Middle frontal gyrus (tissue), 1 donor: ENCODE measurements around the gene MRPL40.

ENCODE experiments used
- DNase-seq: peaks from one replicate; pipeline ENCODE4 v3.0.0-alpha.2; 2015; ENCODE audit warnings: low spot score; ENCODE audit errors: extremely low spot score

MRPL40 gene

DNA sequence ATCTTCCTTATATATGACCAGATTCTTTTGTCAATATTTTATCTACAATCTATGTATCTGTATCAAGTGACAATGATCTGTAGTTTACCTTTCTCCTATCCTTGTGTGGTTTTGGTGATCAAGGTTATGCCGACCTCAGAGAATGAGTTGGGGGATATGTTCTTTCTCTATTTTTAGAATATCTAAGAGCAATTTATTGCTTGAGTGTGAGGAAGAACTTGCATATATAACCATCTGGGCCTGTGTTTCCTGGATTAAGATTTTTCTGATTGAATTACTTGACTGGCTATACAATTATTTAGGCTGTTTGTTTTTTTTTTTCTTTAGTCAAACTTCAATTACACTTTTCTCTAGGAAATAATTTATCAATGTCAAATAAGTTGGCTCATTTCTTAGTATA lies 29.2 kb downstream of the MRPL40 start:
- no peak for DNase-seq

DNA sequence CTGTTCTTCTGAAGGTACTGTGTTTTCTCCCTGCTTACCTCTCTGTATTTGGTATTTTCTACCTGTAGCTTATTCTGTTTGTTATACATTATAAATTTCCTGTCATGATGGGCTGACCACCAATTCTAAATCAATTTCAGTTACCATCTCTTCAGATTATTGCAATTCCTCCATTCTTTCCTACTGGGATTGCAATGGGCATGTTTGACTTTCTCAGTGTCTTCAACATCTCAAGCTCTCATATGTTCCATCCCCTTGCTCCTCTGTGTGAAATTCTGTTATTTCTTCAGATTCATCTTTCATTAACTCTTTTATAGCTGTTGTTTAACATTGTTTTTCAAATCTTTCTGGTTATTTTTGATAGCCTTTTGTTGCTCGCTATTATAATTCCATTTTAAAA lies 30.7 kb downstream of the MRPL40 start:
- DNase-seq: no peak

DNA sequence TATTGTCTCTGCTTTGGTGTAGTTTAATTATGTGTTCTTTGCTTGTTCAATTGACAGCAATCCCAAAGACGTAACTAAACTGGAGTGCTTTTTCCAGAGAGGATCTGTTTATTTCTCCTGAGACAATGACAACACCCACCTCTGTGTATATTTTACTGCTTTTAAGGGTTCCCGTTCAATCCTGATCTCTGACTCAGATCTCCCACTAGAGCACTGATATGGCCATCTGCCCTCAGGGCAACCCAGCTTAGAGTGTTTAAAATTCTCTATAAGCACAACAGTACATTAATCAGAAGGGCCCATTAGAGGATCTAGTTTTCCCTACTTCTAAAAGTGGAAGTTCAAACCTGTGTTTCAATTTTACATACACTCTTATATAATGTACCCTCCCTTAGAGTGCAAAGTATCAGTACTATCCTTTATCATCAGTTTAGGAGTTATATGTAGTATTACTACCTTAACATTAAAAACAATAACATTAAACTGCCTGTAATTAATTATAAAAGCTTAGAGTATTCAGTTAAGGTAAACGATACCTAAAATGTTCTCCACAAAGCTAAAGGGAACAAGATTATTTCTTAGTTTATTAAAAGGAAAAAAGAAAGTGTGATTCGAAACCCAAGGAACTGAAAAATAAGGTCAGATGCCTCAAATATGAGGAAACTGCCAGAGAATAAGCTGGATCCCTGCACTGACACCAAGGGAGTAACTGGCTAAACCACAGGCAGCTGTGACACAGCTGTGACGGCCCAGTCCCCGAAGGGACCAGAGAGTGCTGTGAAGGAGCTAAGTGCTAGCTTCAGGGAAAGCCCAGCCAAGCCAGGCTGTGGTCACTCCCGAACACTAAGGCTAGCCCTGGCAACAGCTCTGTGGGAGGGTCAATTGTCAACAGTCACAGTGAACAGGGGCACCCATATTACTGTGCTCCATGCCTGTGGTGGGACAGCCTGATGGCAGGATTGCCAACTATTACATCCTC lies 31.4 kb downstream of the MRPL40 start:
- no peak for DNase-seq

DNA sequence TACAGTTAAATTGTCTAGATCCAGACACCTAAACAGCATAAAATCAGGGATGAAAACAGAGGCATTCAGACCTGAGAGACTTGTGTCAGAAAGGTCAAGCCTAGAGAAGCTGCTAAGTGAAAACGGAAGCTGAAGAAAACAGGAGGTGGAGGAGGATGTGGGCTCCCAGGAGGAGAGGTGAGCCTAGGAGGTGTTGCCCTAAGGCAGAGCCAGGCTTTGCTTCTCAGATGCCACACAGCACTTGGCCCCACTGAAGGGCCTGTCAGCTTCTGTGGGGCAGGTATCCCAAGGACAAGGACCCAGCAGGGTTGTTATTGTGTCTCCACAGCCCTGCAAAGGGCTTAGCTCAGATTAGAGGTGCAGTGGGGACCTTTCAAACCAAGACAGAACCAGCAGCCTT lies 32.2 kb downstream of the MRPL40 start:
- DNase-seq: no peak

DNA sequence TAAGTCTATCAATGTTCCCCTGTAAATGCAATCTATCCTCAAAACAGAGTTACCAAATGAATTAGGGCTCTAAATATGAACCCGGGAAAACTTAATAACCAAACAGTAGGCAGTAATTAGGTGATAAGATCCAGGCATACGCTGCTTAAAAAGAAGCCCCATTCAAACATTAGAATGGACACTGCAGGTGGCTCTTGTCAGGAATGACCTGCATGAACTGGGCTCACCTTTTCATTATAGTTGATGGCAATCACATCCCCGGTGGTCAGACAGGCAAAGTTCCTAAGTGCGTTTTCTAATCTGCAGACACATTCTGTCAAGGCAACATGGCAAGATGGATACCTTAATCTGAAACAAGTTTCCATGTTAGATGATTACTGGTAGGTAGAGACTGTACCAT lies 32.6 kb downstream of the MRPL40 start:
- no peak for DNase-seq

DNA sequence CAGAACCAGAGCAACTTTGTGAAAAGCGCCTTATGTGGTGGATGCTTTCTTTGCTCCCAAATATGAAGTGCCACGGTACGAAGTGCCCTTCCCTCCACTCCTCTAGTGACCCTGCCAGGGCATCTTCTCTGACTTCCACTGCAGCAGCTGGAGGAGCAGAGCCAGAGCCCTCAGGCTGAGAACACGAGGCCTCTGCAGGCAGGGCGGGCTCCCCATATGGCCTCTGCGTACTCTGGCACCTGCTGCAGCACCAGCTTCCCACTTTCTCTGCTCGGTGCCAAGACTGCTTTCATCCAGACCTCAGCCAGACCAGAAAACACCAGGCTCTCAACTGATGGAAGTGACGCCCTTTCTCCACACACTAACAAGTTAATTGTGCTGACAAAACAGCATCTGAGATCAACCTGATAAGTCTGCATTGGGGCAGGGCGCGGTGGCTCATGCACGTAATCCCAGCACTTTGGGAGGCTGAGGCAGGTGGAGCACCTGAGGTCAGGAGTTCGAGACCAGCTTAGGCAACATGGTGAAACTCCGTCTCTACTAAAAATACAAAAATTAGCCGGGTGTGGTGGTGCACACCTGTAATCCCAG lies 33.9 kb downstream of the MRPL40 start:
- DNase-seq: no peak

DNA sequence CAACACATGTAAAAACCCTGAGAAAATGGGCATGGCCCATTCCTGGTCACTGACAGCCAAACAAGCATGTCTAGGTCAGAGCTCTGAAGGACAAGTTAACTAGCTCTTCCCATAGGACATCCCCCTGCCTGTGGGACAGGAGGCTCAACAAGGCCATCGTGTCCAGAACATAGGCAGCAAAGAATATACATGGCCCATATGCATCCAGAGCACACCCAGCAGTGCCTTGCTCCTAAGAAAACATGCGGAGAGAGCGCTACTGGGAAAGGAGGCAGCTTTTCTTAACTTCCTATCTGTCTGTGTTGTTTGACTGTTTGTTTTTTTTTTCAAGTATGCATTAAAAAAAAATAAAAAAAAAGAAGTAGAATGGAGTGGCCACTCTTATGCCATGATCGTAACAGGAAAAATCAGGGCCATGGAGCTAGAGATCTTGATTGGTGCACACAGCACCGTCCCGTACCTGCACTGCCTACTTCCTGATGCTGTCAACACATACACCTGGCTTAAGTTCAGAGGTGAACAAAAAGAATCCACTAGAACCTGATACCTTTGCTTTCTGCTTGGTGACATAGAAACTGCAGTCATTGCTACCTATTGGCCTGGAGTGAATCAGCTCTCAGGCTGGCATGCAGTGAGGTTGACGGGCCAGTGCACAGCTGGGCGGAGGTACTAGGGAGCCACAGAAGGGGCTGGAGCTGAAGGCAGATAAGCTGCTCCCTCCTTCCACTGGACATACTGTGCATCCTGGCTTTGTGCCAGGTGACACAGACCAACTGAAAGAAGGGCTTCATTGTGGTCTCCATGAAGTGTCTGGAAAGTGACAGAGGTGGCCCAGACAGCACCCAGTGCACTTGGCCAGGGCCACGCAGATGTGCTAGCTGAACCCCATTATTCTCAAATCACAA lies 34.8 kb downstream of the MRPL40 start:
- DNase-seq: no peak

DNA sequence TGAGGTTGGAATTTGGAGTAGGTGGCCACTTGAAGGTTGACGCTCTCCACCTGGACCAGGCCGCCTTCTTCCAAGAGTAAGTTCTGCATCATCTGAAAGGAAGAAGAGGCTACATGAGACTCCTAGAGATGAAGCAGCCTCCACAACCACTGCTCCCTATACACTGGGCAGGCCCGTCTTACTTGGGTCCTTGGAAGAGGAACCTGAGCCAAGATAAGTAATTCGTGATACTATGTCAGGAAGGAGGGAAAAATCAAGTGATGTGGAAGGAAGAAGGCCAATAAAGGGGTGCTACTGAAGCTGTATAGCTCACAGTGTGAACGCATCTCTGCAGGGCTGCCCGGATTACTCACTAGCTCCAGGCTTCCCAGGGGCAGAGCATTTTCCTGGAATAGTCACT lies 35.6 kb downstream of the MRPL40 start:
- DNase-seq: no peak

DNA sequence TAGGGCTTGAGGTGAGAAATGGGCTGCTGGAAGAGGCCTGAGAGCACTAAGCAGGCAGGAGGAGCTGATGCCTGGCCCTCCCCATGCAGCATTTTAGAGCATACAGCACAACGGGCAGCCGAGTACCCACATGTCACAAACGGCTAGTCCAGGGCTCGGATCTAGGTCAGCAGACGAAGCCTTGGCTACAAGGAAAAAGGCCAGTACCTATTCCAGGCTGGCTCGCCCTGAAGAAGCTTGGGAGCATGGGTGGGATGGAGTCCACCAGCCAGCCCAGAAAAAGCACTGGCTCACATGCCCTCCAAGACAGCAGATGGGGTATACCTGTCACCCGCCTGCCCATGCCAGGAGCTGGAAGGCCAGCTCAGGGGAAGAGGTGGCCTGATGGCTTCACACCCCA lies 37.1 kb downstream of the MRPL40 start:
- DNase-seq: no peak

DNA sequence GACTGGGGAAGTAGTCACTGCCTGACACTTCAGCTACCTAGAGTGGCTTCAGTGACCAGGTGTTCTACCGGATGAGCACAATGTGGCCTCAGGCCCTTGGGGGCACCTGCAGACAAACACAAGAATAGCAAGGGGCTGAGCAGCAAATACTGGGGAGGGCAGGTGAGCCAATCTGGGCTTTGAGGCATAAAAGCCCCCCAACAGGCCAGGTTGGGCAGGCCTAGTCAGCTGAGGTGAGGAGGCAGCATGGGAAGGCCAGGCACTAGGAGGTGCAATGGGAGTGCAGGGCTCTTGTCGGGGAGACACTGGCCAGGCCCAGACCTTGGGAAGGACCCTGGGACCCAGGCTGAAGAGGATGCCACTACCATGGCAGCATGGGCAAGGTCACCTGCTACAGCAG lies 37.7 kb downstream of the MRPL40 start:
- DNase-seq: no peak

DNA sequence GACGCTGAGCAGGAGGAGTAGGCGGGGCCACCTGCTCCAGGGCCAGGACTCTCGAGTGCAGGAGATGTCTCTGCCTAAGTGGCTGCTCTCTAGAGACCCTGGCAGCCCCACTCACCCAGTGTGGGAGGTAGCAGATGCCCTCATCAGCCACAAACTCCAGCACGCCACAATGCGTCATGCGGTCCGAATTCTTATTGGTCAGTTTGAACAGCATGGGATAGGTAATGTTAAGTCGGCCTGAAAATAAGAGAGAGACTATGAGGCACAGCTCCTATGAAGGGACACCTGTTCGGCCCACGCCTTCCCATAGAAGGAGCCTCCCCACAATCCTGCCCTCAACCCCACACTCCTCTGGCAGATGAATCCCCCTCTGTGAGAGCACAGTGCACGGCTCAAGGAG lies 39.2 kb downstream of the MRPL40 start:
- DNase-seq: no peak

DNA sequence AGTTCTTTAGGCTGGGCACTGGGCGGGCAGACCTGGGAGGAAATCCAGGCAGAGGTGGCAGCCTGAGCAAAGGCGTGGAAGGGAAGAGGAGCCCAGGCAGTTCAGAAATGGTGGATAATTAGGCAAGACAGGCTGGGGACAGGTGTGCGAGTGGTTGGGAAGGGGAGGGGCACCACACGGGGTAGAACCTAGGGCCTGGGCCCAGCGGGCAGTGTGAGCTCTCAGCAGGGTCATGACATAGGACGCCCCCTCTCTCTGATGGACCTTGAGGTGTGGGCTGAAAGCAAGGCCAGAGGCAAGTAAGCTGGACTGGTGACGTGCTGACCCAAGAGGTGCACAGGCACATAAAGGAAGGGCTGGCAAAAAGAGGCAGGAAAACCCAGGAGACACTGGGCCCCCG lies 39.9 kb downstream of the MRPL40 start:
- DNase-seq: no peak

DNA sequence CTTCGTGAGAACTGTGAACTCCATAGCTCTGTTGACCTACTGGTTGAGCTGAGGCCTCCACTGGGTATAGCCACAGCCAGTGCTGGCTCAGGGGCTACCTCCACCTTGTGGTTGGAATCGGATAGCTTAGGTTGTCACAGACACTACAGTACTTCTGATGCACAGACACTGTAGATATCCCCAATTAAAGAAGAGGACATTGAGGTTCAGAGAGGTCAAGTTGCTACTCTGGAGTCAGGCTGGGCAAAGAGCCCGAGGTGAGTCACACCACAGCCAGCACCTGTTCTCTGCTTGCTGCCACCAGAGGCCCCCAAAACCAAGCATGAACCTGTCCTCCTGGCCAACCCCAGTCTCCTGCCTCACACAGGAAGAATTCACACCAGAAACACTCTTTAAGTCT lies 41.2 kb downstream of the MRPL40 start:
- DNase-seq: no peak

DNA sequence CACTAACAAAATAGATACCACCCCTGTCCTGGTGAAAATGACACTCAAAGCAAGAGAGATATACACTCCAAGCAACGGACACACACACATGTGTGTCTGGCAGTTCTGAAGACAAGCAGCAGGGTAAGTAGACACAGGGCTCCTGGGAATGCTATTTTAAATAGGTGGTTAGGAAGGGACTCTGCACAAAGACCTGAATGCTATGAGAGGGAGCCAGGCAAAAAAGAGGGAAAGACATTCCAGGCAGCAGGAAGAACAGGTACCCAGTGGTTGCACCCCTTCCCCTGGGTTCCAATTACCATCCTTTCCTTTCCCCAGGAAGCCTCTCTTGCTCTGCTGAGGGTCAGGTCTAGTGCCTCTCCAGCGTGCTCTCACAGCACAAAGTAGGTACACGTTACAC lies 43.7 kb downstream of the MRPL40 start:
- DNase-seq: no peak

DNA sequence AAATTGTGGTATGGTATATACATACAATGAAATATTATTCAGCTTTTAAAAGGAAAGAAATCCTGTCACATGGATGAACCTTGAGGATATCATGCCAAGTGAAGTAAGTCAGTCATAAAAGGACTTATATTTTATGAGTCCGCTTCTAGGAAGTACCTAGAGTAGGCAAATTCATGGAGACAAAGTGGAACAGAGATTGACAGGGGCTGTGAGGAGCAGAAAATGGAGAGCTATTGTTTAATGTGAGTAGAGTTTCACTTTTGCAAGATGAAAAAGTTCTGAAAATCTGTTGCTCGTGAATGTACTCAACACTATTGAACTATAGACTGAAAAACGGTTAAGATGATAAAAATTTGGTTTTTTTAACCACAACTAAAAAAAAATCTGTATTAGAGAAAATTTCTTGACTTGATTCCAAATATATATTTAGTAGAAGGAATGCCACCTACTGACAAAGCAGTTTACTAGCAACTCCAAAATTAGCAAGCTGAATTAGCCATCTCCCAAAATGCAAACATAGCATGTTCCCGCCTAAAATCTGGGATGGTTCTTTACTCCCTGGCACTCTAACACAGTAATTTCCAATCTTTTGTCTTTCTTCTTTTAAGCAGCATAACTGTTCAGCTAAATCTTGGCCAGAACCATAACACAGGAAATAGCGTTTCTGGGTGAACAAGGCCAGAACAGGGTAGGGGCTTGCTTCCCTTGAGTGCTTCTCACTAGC lies 45.1 kb downstream of the MRPL40 start:
- DNase-seq: no peak

DNA sequence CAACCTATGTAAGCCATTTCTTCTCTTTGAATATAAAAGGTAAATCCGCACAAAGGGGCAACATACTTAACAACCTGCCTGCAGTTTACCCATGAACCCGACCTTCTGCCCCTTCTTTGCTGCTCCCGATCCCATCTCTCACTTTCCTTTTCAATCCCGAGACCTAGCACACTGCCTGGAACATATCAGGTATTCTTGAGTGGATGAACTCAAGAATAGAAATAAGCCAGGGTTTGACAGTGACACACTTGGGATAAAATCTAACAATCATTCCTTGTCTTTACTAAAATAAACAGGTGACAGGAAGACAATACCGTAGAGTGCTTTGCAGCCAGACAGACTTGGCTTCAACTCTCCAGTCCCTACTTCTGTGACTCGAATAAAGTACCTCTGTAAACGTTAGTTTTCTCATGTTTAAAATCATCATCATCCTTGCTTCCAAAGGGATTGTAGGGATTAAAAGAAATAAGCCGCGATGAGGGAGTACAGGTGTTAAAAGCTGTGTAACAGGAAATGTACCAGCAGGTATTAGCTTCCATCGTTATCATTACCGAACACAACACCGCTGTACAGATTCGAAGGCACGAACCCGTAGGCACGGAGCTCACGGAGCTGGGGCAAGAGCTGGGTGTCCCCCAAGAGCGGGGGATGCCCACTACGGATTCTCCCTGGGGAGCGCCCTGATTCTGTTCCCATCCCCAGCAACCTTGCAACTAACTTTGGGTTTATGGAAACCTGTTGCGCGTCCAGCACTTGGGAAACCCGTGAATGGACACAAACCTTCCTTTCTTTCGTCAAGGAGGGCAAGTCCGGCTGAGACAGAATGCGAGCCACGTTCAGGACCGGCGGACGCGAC lies 45.9 kb downstream of the MRPL40 start:
- DNase-seq: no peak

DNA sequence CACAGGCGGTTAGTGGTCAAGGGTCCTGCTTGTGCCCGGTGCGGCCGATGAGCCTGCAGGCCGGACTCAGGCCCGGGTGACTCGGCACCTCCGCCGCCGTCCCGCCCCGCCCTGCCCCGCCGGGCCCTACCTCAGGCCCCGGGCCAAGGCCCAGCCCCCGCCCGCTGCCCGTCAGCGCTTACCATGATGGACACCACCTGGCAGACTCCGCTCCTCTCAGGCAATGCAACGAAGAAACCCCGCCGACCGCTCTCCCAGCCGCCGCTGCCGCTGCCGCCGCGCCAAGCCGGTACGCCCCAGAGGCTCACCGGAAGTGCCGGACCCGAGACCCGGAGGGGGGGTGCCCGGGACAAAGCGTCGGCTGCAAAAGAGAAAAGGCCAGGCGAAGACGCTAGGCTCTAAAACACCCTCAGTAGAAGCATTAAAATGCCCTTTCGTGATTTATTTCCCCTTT lies 46.6 kb downstream of the MRPL40 start, which contains the start of gene UFD1:
Gene UFD1 (minus strand): TSS at position 293 of the 454 bp plus-strand sequence. CDS start 108 bp downstream, at position 185.
- DNase-seq: peak; percentile 44

DNA sequence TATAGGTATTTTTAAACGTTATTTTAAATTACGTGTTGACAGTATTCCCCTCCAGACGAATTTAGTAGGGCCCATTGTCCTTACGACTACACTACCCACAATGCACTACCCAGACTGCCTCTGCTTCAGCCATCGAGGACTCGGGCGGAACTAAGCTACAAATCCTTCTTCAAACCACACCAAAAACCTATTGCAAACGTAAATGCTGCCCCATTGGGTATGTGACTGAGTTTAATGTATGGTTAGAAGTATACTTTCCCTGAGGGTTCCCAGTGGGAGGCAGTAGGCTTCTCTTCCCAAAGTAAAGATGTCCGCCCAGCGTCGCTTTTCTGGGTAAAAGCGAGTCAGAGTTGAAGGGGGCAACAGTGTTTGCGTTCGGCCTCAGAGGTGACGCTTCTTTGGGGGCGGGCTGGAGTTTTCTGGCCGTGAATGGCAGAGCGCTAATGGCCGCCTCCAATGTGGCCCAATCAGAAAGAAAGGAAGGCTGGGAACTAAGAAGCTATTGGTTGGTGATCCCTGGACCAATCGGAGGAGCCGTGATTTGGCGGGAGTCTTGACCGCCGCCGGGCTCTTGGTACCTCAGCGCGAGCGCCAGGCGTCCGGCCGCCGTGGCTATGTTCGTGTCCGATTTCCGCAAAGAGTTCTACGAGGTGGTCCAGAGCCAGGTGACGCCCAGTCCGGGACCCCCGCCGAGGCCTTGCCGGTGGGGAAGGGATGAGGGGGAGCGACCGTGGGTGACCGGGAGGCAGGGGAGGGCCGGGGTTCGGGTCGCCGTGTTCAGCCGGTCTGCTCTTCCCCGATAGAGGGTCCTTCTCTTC lies 47.2 kb downstream of the MRPL40 start, which contains the start of gene CDC45:
Gene CDC45 (plus strand): TSS at position 566 of the 818 bp plus-strand sequence. CDS start 49 bp downstream, at position 615.
- peak; percentile 96 for DNase-seq

DNA sequence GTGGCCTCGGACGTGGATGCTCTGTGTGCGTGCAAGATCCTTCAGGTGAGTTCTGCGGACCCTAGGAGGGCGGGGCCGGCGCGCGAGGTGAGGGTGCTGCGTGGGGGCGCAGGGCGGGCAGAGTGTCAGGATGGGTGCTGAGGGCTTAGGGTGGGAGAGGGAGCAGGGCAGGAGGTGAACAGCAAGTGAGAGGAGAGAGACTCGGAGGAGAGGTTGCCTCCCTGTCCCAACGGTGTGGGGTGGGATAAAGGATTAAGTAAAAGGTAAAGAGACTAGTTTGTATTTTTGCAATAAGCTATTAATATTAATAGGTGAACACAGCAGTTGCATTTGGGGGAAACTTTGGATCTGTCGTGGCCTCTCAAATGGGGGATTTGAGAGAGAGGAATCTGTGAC lies 47.8 kb downstream of the MRPL40 start:
- DNase-seq: no peak
